Activated T-cell treated with anti-CD3 and anti-CD28 coated beads for 24 hours (primary cell): ENCODE measurements around the gene BRD3.

Experiments
- DNase-seq: peaks from one replicate; pipeline ENCODE4 v3.0.0-alpha.2; 2020; ENCODE audit warnings: low read depth

BRD3 gene

DNA sequence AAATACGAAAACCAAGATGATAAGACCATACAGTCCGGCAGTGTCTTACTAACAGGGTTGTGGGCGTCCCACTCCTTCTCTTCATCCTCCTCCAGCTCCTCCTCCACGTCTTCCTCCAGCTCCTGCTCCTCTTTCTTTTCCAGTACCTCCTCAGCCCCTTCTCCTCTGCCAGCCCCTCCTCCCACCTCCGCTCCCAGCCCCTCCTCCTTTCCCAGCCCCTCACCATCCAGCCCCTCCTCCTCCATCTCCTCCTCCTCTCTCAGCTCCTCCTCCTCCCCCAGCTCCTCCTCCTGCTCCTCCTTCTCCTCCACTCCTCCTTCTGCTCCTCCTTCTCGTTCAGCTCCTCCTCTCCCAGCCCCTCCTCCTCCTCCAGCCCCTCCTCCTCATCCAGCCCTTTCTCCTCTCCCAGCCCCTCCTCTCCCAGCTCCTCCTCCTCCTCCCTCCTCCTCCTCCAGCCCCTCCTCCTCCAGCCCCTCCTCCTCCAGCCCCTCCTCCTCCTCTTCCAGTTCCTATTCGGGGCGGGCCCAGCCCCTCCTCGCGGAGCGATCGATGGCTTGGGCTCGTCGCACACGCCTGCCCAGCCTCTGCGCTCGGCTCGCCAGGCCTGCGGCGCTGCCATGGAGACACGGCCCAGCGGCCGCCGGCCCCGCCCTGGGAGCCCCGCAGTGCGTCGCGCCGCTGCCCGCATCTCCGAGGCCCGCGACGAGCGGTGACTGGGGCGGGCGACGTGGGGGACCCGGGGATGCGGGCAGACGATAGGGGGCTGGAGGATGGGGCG lies 42.8 kb downstream of the BRD3 start, which contains the start of gene BRD3OS:
TSS of gene BRD3OS (plus strand) at position 654 of the 778 bp plus-strand sequence. CDS start 1,267 bp downstream, outside the sequence.
- DNase-seq, result peak; percentile 85

DNA sequence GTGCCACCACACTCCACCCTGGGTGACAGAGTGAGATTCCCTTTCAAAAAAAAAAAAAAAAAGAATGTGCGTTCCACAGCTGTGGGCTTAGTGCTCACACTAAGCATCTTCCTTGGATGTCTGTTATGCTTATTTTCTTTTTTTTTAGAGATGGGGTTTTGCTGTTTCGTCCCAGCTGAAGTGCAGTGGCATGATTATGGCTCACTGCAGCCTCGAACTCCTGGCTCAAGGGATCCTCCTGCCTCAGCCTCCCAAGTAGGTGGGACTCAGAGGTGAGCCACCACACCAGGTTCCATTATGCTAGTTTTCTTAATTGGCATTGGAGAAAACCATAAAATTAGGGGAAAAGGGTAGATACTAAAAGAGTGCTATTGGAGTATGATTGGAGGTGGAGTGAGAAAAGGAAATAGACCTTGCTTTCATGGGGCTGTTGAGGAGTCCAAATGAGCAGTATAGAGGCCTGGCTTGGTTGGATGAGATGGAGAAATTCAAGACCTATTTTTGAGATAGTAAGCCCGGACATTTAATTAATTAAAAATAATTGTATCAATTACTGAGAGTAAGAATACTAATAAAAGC lies 43.5 kb downstream of the BRD3 start:
- no peak for DNase-seq

DNA sequence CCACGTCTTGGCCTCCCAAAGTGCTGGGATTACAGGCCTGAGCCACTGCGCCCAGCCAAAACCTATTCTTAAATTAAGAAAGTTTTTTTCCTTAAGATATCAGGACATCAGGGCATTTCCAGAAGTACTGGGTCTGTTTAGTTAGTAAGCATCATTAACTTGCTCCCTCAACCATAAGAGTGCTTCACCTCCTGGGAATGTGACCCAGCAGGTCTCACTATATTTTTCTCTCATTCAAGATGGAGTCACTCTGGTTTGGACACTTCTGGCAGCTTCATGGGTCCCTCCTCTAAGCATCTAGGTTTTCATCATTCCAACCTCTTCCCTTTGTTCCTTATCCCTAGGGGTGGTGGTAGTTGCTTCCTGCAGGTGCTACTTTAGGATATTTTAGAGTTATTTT lies 52.9 kb downstream of the BRD3 start:
- DNase-seq, result no peak

GRCh38 chr9:134011401-134011800 lies 56.4 kb downstream of the BRD3 start:
- no peak for DNase-seq

GRCh38 chr9:134010310-134011173 lies 57.3 kb downstream of the BRD3 start:
- DNase-seq, result no peak

GRCh38 chr9:134007571-134007970 lies 60.3 kb downstream of the BRD3 start:
- no peak for DNase-seq

DNA sequence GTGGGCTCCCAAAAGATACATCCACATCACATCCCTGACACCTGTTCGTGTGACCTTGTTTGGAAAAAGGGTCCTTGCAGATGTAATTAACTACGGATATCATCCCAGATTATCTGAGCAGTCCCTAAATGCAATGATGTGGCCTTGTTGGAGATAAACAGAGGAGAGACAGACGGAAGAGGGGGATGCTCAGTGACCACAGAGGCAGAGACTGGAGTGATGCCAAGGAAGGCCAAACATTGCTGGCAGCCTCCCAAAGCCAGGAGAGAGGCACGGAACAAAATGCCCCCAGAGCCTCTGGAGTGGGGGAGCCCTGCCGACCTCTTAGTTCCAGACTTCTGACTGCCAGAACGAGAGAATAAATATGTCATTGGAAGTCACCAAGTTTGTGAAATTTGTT lies 60.7 kb downstream of the BRD3 start:
- DNase-seq, result no peak

- DNase-seq, result no peak
Measured at GRCh38 chr9:134005381-134005780, 62.4 kb downstream of the BRD3 start.

DNA sequence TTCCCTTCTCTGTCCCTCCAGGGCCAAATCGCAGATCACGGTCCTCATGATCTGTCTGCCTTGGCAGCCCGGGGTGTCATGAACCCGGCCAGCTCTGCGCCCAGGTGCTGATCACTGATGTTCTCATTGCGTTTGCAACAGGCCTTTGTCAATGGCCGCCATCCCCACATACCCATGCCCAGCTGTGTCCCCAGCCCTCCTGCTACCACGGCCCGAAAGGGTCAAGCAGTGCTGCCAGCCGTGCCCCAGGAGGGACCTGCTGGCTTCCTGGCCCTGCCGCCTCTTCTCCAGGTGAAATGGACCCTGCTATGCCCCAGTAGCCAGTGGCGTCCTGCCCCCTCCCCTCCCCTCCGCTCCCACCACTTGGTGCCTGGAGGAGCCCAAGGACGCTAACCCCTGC lies 62.9 kb downstream of the BRD3 start:
- DNase-seq, result no peak

DNA sequence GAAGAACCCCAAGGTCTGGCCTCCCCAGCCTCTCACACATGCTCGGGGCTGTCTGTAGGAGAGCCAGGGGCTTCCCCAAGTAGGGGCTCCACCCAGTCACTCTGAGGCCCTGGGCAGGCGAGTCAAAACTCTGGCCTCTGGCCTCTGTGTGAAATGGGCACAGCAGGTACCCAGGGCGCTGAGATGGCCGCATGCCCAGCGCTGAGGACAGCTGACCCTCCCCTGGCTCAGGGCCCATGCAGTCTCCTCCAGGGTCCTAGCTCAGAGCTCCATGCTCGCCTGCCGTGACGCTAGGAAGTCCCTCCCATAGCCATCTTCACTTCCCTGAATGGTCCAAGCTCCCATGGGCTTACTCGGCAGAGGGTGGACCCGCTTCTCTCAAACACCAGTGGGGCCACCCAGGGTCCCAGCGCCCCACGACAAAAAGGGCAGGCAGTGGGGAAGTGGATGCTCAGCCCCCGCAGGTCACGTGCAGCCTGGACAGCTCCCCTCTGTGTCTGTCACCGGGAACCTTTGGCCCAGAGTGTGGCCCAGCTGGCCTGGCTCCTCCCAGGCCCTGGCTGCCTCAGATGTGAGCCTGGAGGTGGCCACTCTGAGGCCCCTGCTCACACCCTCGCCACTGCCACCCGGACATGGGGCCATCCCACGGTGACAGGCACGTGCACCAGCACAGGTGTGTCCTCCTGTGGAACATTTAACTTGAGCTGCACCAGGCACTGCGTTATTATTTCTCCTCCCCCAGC lies 63.5 kb downstream of the BRD3 start:
- DNase-seq, result no peak

DNA sequence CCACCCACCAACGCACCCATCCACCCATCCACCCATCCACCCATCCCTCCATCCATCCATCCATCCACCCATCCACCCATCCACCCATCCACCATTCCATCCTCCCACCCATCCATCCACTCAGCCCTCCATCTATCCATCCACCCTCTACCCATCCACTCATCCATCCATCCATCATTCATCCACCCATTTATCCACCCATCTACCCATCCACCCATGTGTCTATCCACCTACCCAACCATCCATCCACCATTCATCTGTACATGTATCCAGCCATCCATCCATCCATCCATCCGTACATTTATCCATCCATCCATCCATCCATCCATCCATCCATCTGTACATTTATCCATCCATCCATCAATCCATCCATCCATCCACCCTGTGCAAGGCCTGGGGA lies 64.6 kb downstream of the BRD3 start:
- DNase-seq, result no peak

DNA sequence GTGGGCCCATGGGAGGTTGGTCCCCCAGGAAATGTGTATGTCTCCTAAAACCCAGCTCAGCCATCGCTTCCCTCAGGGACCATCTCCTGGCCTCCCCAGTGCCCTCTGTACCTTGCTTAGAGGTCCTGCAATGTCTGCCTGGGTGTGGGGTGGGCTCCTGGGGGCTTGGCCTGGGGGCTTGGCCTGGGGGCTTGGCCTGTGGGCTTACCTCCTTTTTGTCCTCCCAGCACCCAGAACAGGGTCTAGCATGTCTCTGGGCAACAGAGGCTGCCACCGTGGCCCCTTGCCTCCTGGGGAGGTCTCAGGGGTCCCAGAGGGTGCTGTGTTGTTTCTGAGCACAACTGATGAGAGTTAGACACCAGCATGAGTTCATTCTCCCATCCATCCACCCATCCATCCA lies 65.0 kb downstream of the BRD3 start:
- DNase-seq, result no peak

- DNase-seq, result no peak
Measured at GRCh38 chr9:133999851-134000265, 68.0 kb downstream of the BRD3 start.

GRCh38 chr9:133998915-133999595 lies 68.8 kb downstream of the BRD3 start:
- no peak for DNase-seq

DNA sequence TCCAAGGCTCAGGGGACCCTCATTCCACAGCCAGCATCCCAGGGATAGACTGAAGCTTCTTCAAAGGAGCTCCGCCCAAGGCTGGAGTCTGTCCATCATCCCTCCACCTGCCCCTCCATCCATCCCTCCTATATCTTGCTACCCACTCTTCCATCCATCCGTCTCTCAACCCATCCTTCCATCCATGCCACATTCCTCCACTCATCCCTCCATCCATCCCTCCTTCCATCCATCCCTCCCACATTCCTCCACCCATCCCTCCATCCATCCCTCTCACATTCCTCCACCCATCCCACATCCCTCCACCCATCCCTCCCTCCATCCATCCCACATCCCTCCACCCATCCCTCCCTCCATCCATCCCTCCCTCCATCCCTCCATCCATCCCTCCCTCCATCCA lies 70.2 kb downstream of the BRD3 start:
- DNase-seq, result no peak

DNA sequence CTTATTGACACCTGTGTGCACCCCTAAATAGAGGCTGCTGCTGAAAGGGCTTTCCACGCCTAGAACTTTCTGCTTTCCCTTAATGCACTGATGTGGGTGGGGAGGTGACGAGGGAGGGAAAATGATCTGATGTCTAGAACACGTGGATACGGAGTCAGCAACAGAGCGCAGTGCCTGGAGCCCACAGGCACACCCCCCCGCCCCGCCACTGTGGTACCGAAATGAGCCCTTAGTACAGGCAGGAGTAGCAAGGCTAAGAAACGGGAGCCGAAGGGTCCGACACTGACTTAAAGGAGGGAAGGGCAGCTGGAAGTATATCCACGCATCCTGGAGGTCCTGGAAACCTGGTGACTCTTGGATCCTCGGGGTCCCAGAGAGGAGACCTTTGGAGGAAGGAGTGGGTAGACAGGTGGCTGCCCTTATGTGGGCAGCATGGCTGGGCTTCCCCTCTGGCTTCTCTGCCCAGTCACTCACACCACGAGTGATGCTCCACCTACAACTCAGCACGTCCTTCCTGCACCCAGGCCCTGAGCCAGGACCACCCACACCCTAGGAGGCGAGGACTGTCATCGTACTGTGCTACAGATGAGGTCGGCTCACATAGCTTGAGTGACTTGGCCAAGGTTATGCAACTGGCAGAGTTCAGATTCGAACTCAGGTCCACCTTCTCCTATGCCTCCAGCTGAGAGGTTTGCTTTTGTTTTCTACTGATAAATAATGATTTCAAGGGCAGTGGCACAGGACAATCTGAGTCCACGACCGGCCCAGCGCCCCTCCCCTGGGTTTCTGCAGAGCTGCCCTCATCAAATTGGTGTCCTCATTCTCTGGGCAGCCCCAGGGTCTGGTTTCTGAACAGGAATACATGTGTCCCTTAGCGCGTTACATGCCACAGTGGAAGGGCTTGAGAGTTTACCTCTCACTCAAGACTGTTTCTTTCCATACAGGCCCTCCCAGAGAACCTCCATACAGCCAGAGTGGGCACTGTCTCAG lies 71.0 kb downstream of the BRD3 start:
- DNase-seq, result no peak

DNA sequence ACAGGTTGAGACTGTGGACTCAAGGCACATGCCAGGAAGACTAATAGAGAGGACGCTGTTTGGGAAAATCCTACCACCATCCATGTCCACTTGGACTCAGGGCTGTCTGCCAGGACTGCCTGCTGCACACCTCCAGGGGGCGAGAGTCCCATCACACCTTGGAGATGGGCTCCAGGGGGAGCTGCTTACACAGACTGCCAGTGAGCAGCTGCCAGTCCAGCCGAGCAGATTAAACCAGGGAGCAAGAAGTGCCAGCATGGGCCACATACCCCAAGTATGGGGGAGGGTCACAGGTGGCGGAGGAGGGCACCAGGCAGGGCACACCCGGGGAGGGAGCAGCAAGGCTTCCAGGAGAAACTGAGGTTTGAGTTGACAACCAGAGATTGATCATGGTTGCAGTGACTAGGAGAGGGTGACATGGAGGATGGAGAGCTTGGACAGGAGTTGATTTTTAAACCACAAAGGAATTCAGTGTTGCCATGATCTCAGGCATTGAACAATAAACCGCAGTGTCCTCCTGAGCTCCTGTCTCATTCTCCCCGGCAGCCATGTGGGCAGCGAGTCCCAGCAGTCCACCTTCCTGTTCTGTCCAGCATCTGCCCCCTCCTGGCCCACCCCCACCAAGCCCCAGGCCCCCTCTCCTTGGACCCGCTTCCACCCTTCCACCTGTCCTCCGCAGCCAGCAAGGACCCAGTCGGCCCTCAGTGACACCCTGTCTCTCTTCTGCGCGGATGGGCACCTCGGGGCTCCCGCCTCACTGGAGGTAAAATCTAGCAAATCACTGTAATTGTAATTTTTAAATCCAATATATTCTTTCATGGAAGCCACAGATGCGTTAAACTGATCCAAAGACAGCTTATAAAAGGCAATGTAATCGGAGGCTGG lies 72.6 kb downstream of the BRD3 start:
- DNase-seq, result no peak

GRCh38 chr9:133994353-133995011 lies 73.3 kb downstream of the BRD3 start:
- peak; percentile 64 for DNase-seq
